ENCODE measurements around the gene MEGF11.

Gene MEGF11

GRCh38 chr15:65922621-65923020, 330.9 kb downstream of the MEGF11 start:
- Histone ChIP-seq H3K79me2 (ENCODE audit: low read length) (no peaks in the 10 kb centered on the region), H3K27ac (ENCODE audit: low read length) (no peak overlapping the region), H2AFZ (ENCODE audit: low read depth, low read length) (no peak overlapping the region), H3K4me1 (ENCODE audit: low read length) (peaks cover 50% of the 10 kb centered on the region), H3K4me2 (ENCODE audit: low read length) (no peak overlapping the region), H3K9ac (ENCODE audit: low read length) (no peak overlapping the region), H3K36me3 (replicated peaks; ENCODE audit: low read depth, low read length) (no peaks in the 10 kb centered on the region), H3K27me3 (ENCODE audit: low read depth, low read length) (no peaks in the 10 kb centered on the region), H4K20me1 (ENCODE audit: insufficient read depth, low read length) (no peaks in the 10 kb centered on the region), H3K4me3 (ENCODE audit: low read length) (no peak overlapping the region), H3K9me3 (ENCODE audit: insufficient read depth, low read length) (no peaks in the 10 kb centered on the region)
- TF ChIP-seq CTCF (IDR thresholded peaks at IDR 0.05; ENCODE audit: low read depth, low read length) (no peak), EZH2phosphoT487 (IDR thresholded peaks at IDR 0.05; ENCODE audit: low read depth) (no peak)

DNA sequence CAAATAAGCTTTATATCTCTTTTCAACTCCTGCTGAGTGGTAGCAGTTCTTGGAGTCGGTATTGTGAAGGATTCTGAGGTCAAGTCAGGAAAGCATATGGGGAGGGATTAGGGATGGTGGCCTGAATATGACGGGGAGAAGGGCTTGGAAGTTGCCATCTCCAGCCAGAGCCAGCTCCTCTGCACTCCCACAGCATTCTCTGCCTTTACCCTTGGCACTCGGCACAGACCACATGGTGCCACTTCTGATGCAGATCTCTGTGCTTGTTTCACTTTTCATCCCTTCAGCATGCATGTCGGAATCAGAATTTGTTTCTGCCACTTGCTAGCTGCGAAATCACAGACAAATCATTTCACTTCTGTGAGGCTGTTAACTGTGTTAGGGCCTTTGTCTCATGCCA, 331.8 kb downstream of the MEGF11 start:
- Histone ChIP-seq H2AFZ (ENCODE audit: low read depth, low read length) (no peak overlapping the region), H3K36me3 (replicated peaks; ENCODE audit: low read depth, low read length) (no peaks in the 10 kb centered on the region), H3K4me3 (ENCODE audit: low read length) (peak overlapping the region; percentile 50), H3K9ac (ENCODE audit: low read length) (no peak overlapping the region), H3K27me3 (ENCODE audit: low read depth, low read length) (no peaks in the 10 kb centered on the region), H3K27ac (ENCODE audit: low read length) (peak overlapping the region; percentile 34; the same call in 1 of the 2 replicates), H4K20me1 (ENCODE audit: insufficient read depth, low read length) (no peaks in the 10 kb centered on the region), H3K79me2 (ENCODE audit: low read length) (no peaks in the 10 kb centered on the region), H3K4me2 (ENCODE audit: low read length) (peak overlapping the region; percentile 78), H3K4me1 (ENCODE audit: low read length) (peaks cover 54% of the 10 kb centered on the region), H3K9me3 (ENCODE audit: insufficient read depth, low read length) (no peaks in the 10 kb centered on the region)
- TF ChIP-seq EZH2phosphoT487 (IDR thresholded peaks at IDR 0.05; ENCODE audit: low read depth) (no peak), CTCF (IDR thresholded peaks at IDR 0.05; ENCODE audit: low read depth, low read length) (no peak)

DNA sequence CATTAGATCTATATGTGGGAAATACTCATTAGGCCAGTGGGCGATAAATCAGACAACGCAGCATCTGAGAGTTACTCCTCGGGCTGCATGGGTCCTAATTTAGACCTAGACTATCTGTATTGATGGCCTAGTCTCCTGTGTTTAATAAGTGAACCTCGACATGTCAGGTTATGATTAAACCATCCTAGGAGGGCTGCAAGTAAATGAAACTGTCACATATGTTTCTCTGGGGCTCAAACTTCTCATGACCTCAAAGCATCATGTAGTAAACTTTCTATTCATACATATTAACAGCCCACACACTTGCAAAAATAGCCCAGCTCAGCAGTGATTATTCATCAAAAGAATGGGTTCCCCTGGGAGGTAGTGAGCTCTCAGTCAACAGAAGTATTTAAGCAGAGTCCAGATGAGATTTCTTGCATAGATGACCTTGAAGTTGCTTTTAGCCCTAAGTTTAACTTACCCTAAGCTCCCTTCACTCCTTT, 332.7 kb downstream of the MEGF11 start:
- no peaks in the 10 kb centered on the region for H3K9me3 ChIP-seq (ENCODE audit: insufficient read depth, low read length)
- no peak overlapping the region for H3K9ac ChIP-seq (ENCODE audit: low read length)
- no peaks in the 10 kb centered on the region for H3K79me2 ChIP-seq (ENCODE audit: low read length)
- TF ChIP-seq CTCF (IDR thresholded peaks at IDR 0.05; ENCODE audit: low read depth, low read length), result no peak
- no peak for TF ChIP-seq EZH2phosphoT487 (IDR thresholded peaks at IDR 0.05; ENCODE audit: low read depth)
- no peaks in the 10 kb centered on the region for H4K20me1 ChIP-seq (ENCODE audit: insufficient read depth, low read length)
- H3K27me3 ChIP-seq (ENCODE audit: low read depth, low read length), result no peaks in the 10 kb centered on the region
- H3K4me1 ChIP-seq (ENCODE audit: low read length), result peaks cover 57% of the 10 kb centered on the region
- peak overlapping the region; percentile 2; the same call in 1 of the 2 replicates for H3K27ac ChIP-seq (ENCODE audit: low read length)
- peak overlapping the region; percentile 78 for H3K4me2 ChIP-seq (ENCODE audit: low read length)
- H3K4me3 ChIP-seq (ENCODE audit: low read length), result peak overlapping the region; percentile 50; the same call in 1 of the 2 replicates
- no peak overlapping the region for H2AFZ ChIP-seq (ENCODE audit: low read depth, low read length)
- H3K36me3 ChIP-seq (replicated peaks; ENCODE audit: low read depth, low read length), result no peaks in the 10 kb centered on the region

DNA sequence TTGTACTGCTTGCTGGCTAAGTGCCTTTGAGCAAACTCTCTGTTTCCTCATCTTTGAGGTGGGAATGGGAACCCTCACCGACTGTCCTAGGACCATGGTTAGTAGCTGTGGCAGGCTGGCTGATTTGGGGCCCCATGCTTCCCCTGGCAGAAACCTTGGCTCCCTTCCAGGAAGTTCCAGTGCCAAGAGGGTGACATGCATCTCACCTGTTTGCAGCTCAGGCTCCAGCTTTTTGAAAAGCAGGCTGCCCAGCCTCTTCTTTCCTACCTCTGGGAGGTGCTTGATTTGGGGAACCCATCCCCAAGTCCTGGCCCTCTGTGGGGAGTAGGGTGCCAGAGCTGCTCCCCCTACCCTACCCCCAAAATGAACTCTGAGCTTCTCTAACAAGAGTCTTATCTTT, 333.4 kb downstream of the MEGF11 start:
- TF ChIP-seq EZH2phosphoT487 (IDR thresholded peaks at IDR 0.05; ENCODE audit: low read depth), result no peak
- no peak for TF ChIP-seq CTCF (IDR thresholded peaks at IDR 0.05; ENCODE audit: low read depth, low read length)
- H3K4me3 ChIP-seq (ENCODE audit: low read length), result no peak overlapping the region
- H3K27me3 ChIP-seq (ENCODE audit: low read depth, low read length), result no peaks in the 10 kb centered on the region
- peaks cover 64% of the 10 kb centered on the region for H3K4me1 ChIP-seq (ENCODE audit: low read length)
- no peaks in the 10 kb centered on the region for H3K9me3 ChIP-seq (ENCODE audit: insufficient read depth, low read length)
- H2AFZ ChIP-seq (ENCODE audit: low read depth, low read length), result no peak overlapping the region
- H3K9ac ChIP-seq (ENCODE audit: low read length), result no peak overlapping the region
- H3K27ac ChIP-seq (ENCODE audit: low read length), result no peak overlapping the region
- no peaks in the 10 kb centered on the region for H3K79me2 ChIP-seq (ENCODE audit: low read length)
- no peaks in the 10 kb centered on the region for H3K36me3 ChIP-seq (replicated peaks; ENCODE audit: low read depth, low read length)
- no peaks in the 10 kb centered on the region for H4K20me1 ChIP-seq (ENCODE audit: insufficient read depth, low read length)
- H3K4me2 ChIP-seq (ENCODE audit: low read length), result peak overlapping the region; percentile 78; the same call in 1 of the 2 replicates

Data from OCI-LY3 (cell line).